HEK293 (cell line): Measurements from ENCODE around the gene RAB3GAP2.
A peak's percentile ranks its signal among the peaks of the same experiment; 100 is the strongest.

ENCODE experiments used
- CTCF ChIA-PET: fragments of 350-600 bp; formaldehyde crosslinking; extraction: SDS; loops from one replicate; lab custom pipeline; 2021; ENCODE audit warnings: antibody characterized with exemption; lab: Yijun Ruan, JAX
- POLR2A ChIA-PET: fragments of 300-600 bp; formaldehyde crosslinking; extraction: SDS; loops from one replicate; lab custom pipeline; 2020; ENCODE audit warnings: antibody characterized with exemption, inconsistent platforms; lab: Yijun Ruan, JAX
- H3K27ac ChIP-seq: fragments of 200-500 bp; sonication (Bioruptor generic); 2 replicates; pipeline ENCODE4 v1.5.1; 2014; ENCODE audit warnings: low read depth, low read length, control low read depth, inconsistent platforms; ENCODE audit errors: extremely low read depth
- H3K36me3 ChIP-seq, 2 experiments: fragments of 200-500 bp in 1 of 2; sonication (Bioruptor generic) in 1 of 2; 1 replicate in 1 of 2; 2 replicates in 1 of 2; pipeline ENCODE4 v1.5.1; 2014 to 2017; ENCODE audit warnings: inconsistent platforms in 2 of 2, low read length in 2 of 2; ENCODE audit not compliant: control insufficient read depth in 2 of 2, insufficient read depth in 1 of 2
- H3K4me1 ChIP-seq: fragments of 200-500 bp; sonication (Bioruptor generic); 2 replicates; pipeline ENCODE4 v1.5.1; 2014; ENCODE audit warnings: mild to moderate bottlenecking, low read length, inconsistent platforms; ENCODE audit not compliant: control insufficient read depth, insufficient read depth
- H3K4me3 ChIP-seq: 2 replicates; pipeline ENCODE4 v1.5.1; 2011; ENCODE audit warnings: low read depth, mild to moderate bottlenecking, control low read depth, low read length, moderate library complexity
- H3K9me3 ChIP-seq: fragments of 200-500 bp; sonication (Bioruptor generic); 2 replicates; pipeline ENCODE4 v1.5.1; 2014; ENCODE audit warnings: low read depth, low read length, inconsistent platforms; ENCODE audit not compliant: control insufficient read depth, insufficient read depth
- FEZF1 ChIP-seq: fragments of 450-650 bp; formaldehyde crosslinking; IDR thresholded peaks from 2 replicates; pipeline ENCODE4 v1.5.1; 2016; ENCODE audit warnings: missing biosample characterization, missing genetic modification characterization
- MYNN ChIP-seq: fragments of 450-650 bp; formaldehyde crosslinking; IDR thresholded peaks from 2 replicates; pipeline ENCODE4 v1.5.1; 2016; ENCODE audit warnings: missing biosample characterization, missing genetic modification characterization, borderline replicate concordance
- PRDM10 ChIP-seq: fragments of 450-650 bp; formaldehyde crosslinking; IDR thresholded peaks from 2 replicates; pipeline ENCODE4 v1.5.1; 2016; ENCODE audit warnings: missing biosample characterization, missing genetic modification characterization
- SCRT1 ChIP-seq: fragments of 450-650 bp; formaldehyde crosslinking; IDR thresholded peaks from 2 replicates; pipeline ENCODE4 v1.5.1; 2016; ENCODE audit warnings: missing biosample characterization, missing genetic modification characterization, borderline replicate concordance
- WT1 ChIP-seq: fragments of 450-650 bp; formaldehyde crosslinking; IDR thresholded peaks from 2 replicates; pipeline ENCODE4 v1.5.1; 2016; ENCODE audit warnings: missing biosample characterization, missing genetic modification characterization
- ZBTB10 ChIP-seq: fragments of 450-650 bp; formaldehyde crosslinking; IDR thresholded peaks from 2 replicates; pipeline ENCODE4 v1.5.1; 2016; ENCODE audit warnings: missing biosample characterization, missing genetic modification characterization
- ZFHX2 ChIP-seq: fragments of 450-650 bp; formaldehyde crosslinking; conservative IDR thresholded peaks from 2 replicates; pipeline ENCODE4 v1.5.1; 2016; ENCODE audit warnings: missing biosample characterization, missing genetic modification characterization
- ZFP69B ChIP-seq: fragments of 450-650 bp; formaldehyde crosslinking; IDR thresholded peaks from 2 replicates; pipeline ENCODE4 v1.5.1; 2016; ENCODE audit warnings: missing biosample characterization, missing genetic modification characterization
- ZNF175 ChIP-seq: fragments of 450-650 bp; formaldehyde crosslinking; IDR thresholded peaks from 2 replicates; pipeline ENCODE4 v1.5.1; 2016; ENCODE audit warnings: missing biosample characterization, missing genetic modification characterization
- ZNF292 ChIP-seq: fragments of 450-650 bp; formaldehyde crosslinking; IDR thresholded peaks from 2 replicates; pipeline ENCODE4 v1.5.1; 2016; ENCODE audit warnings: low read depth, missing biosample characterization, missing genetic modification characterization, borderline replicate concordance
- ZNF335 ChIP-seq: fragments of 450-650 bp; formaldehyde crosslinking; conservative IDR thresholded peaks from 2 replicates; pipeline ENCODE4 v1.5.1; 2016; ENCODE audit warnings: missing biosample characterization, missing genetic modification characterization
- ZNF366 ChIP-seq: fragments of 450-650 bp; formaldehyde crosslinking; conservative IDR thresholded peaks from 2 replicates; pipeline ENCODE4 v1.5.1; 2016; ENCODE audit warnings: missing biosample characterization, missing genetic modification characterization
- ZNF776 ChIP-seq: fragments of 450-650 bp; formaldehyde crosslinking; IDR thresholded peaks from 2 replicates; pipeline ENCODE4 v1.5.0; 2017; ENCODE audit warnings: missing biosample characterization, missing genetic modification characterization, borderline replicate concordance
- TF ChIP-seq, protein P1 (sequence below): fragments of 450-650 bp; formaldehyde crosslinking; IDR thresholded peaks from 2 replicates; pipeline ENCODE4 v1.5.1; 2016; ENCODE audit warnings: missing biosample characterization, missing genetic modification characterization

The RAB3GAP2 gene

DNA sequence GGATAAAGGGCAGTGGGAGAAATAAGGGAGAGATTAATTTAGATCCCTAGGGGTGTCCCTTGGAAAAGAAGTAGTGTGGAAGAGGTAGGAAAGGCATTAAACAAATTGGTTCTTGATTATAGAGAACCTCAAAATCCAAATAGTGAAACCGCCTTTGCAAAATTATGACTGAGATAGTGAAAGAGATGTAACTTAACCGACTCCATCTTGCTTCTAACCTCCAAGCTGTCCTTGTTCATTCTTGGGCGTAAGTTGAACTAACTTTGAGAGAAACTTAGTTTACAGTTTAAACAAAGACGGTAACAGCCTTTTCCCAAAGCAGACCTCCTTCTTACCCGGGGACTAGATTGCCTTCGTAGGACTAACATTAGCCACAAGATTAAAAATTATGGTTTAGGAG lies 3.2 kb upstream of the RAB3GAP2 start:
- ChIA-PET CTCF (no interaction called here), POLR2A (no interaction called here)
- Histone ChIP-seq H3K4me3 (no peak overlapping the region), H3K4me1 (no peaks in the 10 kb centered on the region), H3K9me3 (no peaks in the 10 kb centered on the region), H3K36me3 (peaks cover 0 to 6% of the 10 kb centered on the region in 2 experiments; a peak in 1 of 3 replicates), H3K27ac (no peak overlapping the region)
- TF ChIP-seq ZNF776 (tag by site-specific recombination) (no peak), SCRT1 (no peak), ZNF292 (no peak), ZNF175 (tag by site-specific recombination) (no peak), ZBTB10 (tag by site-specific recombination) (no peak)
- TF ChIP-seq, protein P1, sequence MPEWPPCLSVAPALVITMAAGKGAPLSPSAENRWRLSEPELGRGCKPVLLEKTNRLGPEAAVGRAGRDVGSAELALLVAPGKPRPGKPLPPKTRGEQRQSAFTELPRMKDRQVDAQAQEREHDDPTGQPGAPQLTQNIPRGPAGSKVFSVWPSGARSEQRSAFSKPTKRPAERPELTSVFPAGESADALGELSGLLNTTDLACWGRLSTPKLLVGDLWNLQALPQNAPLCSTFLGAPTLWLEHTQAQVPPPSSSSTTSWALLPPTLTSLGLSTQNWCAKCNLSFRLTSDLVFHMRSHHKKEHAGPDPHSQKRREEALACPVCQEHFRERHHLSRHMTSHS (tag by site-specific recombination), result no peak

GRCh38 chr1:220274251-220274855 lies 2.1 kb upstream of the RAB3GAP2 start:
- POLR2A ChIA-PET, result no interaction called here

DNA sequence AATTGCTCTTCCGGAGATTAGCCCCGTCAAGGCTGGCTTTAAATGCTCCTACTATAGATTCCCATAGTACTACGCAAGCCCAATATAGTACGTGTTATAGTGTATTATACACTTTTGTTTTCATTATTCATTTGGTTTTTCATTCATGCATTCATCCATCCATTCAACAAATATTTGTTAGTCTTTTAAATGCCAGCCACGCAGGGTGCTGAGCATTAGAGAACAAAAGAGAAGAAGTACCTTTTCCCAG lies 513 bp upstream of the RAB3GAP2 start:
- TF ChIP-seq ZNF335 (tag by site-specific recombination), result 0 out of 2 replicates have a peak, but pooled peaks have one; percentile 18
- 0 out of 2 replicates have a peak, but pooled peaks have one; percentile 7 for TF ChIP-seq ZNF366 (tag by site-specific recombination)
- peak; percentile 3; the same call in 1 of the 2 replicates for TF ChIP-seq ZFP69B (tag by site-specific recombination)
- TF ChIP-seq FEZF1, result 0 out of 2 replicates have a peak, but pooled peaks have one; percentile 2
- TF ChIP-seq PRDM10 (tag by site-specific recombination), result no peak
- Histone ChIP-seq H3K4me3 (peak overlapping the region; percentile 70), H3K4me1 (no peaks in the 10 kb centered on the region), H3K36me3 (peaks cover 4 to 32% of the 10 kb centered on the region in 2 experiments; a peak in 2 of 3 replicates), H3K27ac (peak overlapping the region; percentile 55), H3K9me3 (no peaks in the 10 kb centered on the region)
- ChIA-PET CTCF (interaction anchor here (0.7 to 1.3 kb wide), 3 partner anchors 23 to 538 kb away, joined by 3 to 6 read pairs (median 4); no protein-coding TSS in a partner anchor), POLR2A (interaction anchor here (0.8 to 1.1 kb wide), 2 partner anchors 8 to 54 kb away, joined by 4 to 5 read pairs; no protein-coding TSS in a partner anchor)

More at GRCh38 chr1:220274251-220274855, 2.1 kb upstream of the RAB3GAP2 start:
- Histone ChIP-seq H3K4me1 (no peaks in the 10 kb centered on the region), H3K36me3 (peaks cover 4 to 16% of the 10 kb centered on the region in 2 experiments; a peak in 2 of 3 replicates), H3K9me3 (no peaks in the 10 kb centered on the region), H3K27ac (no peak overlapping the region), H3K4me3 (no peak overlapping the region)
- TF ChIP-seq ZFHX2 (tag by site-specific recombination) (0 out of 2 replicates have a peak, but pooled peaks have one; percentile 17), MYNN (tag by site-specific recombination) (no peak), WT1 (tag by site-specific recombination) (no peak)
- CTCF ChIA-PET, result no interaction called here
